Measurements from ENCODE around the gene KCNIP4. TPM values are rescaled to one million over a fixed set of nuclear protein-coding genes. Genes with fewer than 3 reads are reported as not detected.

Gene KCNIP4
- total and polyA plus RNA-seq, 2 of the 8 experiments (the other 6 are each of a cell fraction or from before 2014, with no cell fraction given) = 0.06 TPM; not detected in 1

DNA sequence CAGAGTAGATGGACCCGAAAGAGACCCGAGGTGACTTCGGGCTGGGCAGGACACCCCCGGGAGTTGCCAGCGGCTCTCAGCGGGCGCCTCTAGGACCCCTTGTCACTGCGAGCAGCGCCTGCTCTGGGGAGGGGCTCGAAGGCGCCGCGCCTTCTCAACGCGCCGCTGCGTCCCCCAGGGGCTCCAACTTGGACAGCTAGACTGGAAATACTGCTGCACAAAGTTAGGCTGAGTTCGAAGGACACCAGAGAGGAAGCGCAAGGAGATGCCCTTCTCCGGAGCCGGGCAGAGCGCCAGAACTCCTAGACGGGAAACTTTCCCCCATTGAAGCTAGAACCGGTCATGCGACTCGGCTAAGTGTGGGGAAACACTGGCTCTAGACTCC is 493 bp upstream of the KCNIP4 start:
- peak overlapping the region; percentile 82 to 88 for H3K4me2 ChIP-seq (ENCODE audit: insufficient read depth in 1 of 2, low read depth in 2 of 2, low read length in 2 of 2)
- no peak overlapping the region for H3K4ac ChIP-seq (replicated peaks; ENCODE audit: insufficient read length, low read depth, low read length)
- H4K20me1 ChIP-seq (replicated peaks in 1 of 2; ENCODE audit: control insufficient read depth in 1 of 2, insufficient read depth in 2 of 2, low read length in 2 of 2) = no peaks in the 10 kb centered on the region
- DNase-seq (ENCODE audit: low read depth in 1 of 2, low spot score in 2 of 2) (peak in 1 of 2 experiments; percentile 60), FAIRE-seq (no peak)
- peaks cover 0 to 3% (median under 1%) of the 10 kb centered on the region in 4 experiments; a peak in 1 of 7 replicates for H3K4me1 ChIP-seq (replicated peaks in 1 of 4; ENCODE audit: control insufficient read depth in 3 of 4, insufficient read depth in 4 of 4, low read length in 3 of 4)
- H3K79me1 ChIP-seq (ENCODE audit: low read depth, low read length) = no peaks in the 10 kb centered on the region
- ChIA-PET CTCF (ENCODE audit: partially characterized antibody) (interaction anchor here (1.1 to 4.4 kb wide), 11 partner anchors 9 to 440 kb away, joined by 3 to 14 read pairs (median 4); no protein-coding TSS in a partner anchor), POLR2A (ENCODE audit: partially characterized antibody) (interaction anchor here (1.2 kb wide), 1 partner anchor 9 kb away, joined by 3 read pairs; no protein-coding TSS in a partner anchor)
- no peak overlapping the region for H3K56ac ChIP-seq (replicated peaks; ENCODE audit: insufficient read length, low read depth, low read length)
- no peak overlapping the region for H4K91ac ChIP-seq (replicated peaks; ENCODE audit: insufficient read length, low read length)
- peak overlapping the region; percentile 52; the same call in 1 of the 2 replicates for H3K18ac ChIP-seq (ENCODE audit: extremely low read depth, low read length)
- H3K9ac ChIP-seq (replicated peaks in 1 of 4; ENCODE audit: extremely low read depth in 1 of 4, low read depth in 3 of 4, low read length in 3 of 4) = no peak overlapping the region
- H2BK120ac ChIP-seq (replicated peaks; ENCODE audit: low read depth, low read length) = no peak overlapping the region
- peak overlapping the region; percentile 43 to 73 (median 45) for H3K4me3 ChIP-seq (ENCODE audit: extremely low read depth in 1 of 4, insufficient read depth in 2 of 4, low read depth in 3 of 4, low read length in 4 of 4)
- peak overlapping the region; percentile 31 for H4K5ac ChIP-seq (ENCODE audit: insufficient read length, low read depth, low read length)
- TF ChIP-seq RNF2 (IDR thresholded peaks at IDR 0.05; ENCODE audit: borderline replicate concordance, low read depth, low read length, missing control alignments, poor library complexity, severe bottlenecking) (no peak), ASH2L (IDR thresholded peaks at IDR 0.05; ENCODE audit: low read length) (peak; percentile 15), CBX8 (IDR thresholded peaks at IDR 0.05; ENCODE audit: borderline replicate concordance, low read depth, low read length) (no peak)
- H3K36me3 ChIP-seq (ENCODE audit: control insufficient read depth in 2 of 4, insufficient read depth in 4 of 4, low read length in 3 of 4) = no peaks in the 10 kb centered on the region
- no peak overlapping the region for H2AK5ac ChIP-seq (ENCODE audit: low read depth, low read length)
- peak overlapping the region; percentile 91 for H2AFZ ChIP-seq (ENCODE audit: low read length)
- H3K14ac ChIP-seq (ENCODE audit: insufficient read length) = peak overlapping the region; percentile 23
- H2BK5ac ChIP-seq (ENCODE audit: low read depth, low read length) = no peak overlapping the region
- H4K8ac ChIP-seq (ENCODE audit: extremely low read depth, insufficient read depth, low read length) = peak overlapping the region; percentile 83; the same call in 1 of the 2 replicates
- H3K79me2 ChIP-seq (ENCODE audit: control insufficient read depth in 1 of 2, insufficient read depth in 2 of 2, low read length in 2 of 2) = no peaks in the 10 kb centered on the region
- no peaks in the 10 kb centered on the region for H3K9me3 ChIP-seq (ENCODE audit: insufficient read depth in 2 of 2, low read depth in 1 of 2, low read length in 1 of 2)
- H3K27me3 ChIP-seq (replicated peaks in 1 of 4; ENCODE audit: control insufficient read depth in 3 of 4, extremely low read depth in 1 of 4, insufficient read depth in 3 of 4, low read length in 3 of 4) = peaks cover 13 to 30% (median 26%) of the 10 kb centered on the region in 4 experiments
- H3K23ac ChIP-seq (ENCODE audit: insufficient read length) = no peak overlapping the region
- H3K23me2 ChIP-seq (ENCODE audit: low read depth, low read length) = peaks cover 10% of the 10 kb centered on the region; the same call in 1 of the 2 replicates
- WGBS, 2 experiments (ENCODE audit: extremely low coverage in 1 of 2, insufficient coverage in 1 of 2, insufficient read length in 1 of 2, insufficient replicate concordance in 2 of 2, low coverage in 1 of 2, low lambda C conversion rate in 2 of 2, missing lambda C conversion rate in 1 of 2) = 26% methylated on average over 23 of the region's 26 CpGs; no CpG with 5 or more reads in 1 of the 2 experiments
- no peak overlapping the region for H2BK12ac ChIP-seq (ENCODE audit: low read depth, low read length)
- H2BK15ac ChIP-seq (ENCODE audit: low read length) = no peak overlapping the region
- no peak overlapping the region for H2BK20ac ChIP-seq (ENCODE audit: low read length)
- H3K27ac ChIP-seq (ENCODE audit: low read depth, low read length) = no peak overlapping the region

All from H1 (cell line).